Thoracic aorta (tissue), 2 donors: ENCODE data around the gene FOXO3. TPM values are rescaled to one million over a fixed set of nuclear protein-coding genes. Genes with fewer than 3 reads are reported as not detected.

Experiments used
- ATAC-seq: fragments of 150-250 bp; one replicate; pipeline ENCODE4 v1.8.0; 2017; ENCODE audit warnings: low read depth; ENCODE audit not compliant: insufficient number of reproducible peaks, low FRiP score
- DNase-seq: peaks from one replicate; pipeline ENCODE4 v3.0.0-alpha.2; 2020; ENCODE audit warnings: low spot score
- H3K27ac ChIP-seq, 2 donors: fragments of 200-600 bp; sonication (generic); 1 replicate in 1 of 2; 2 replicates in 1 of 2; pipeline ENCODE4 v1.5.1; 2016; ENCODE audit warnings: mild to moderate bottlenecking in 2 of 2, moderate library complexity in 2 of 2
- H3K27me3 ChIP-seq: fragments of 200-600 bp; sonication (generic); replicated peaks from 2 replicates; pipeline ENCODE4 v1.6.0; 2016; ENCODE audit warnings: mild to moderate bottlenecking; ENCODE audit not compliant: insufficient read depth
- H3K36me3 ChIP-seq: fragments of 200-600 bp; sonication (generic); one replicate; pipeline ENCODE4 v1.5.1; 2016
- H3K4me1 ChIP-seq, 2 donors: fragments of 200-600 bp; sonication (generic); 1 replicate in 1 of 2; 2 replicates in 1 of 2; pipeline versions ENCODE4 v1.5.1 to v1.6.0; 2016; ENCODE audit warnings: low read depth in 2 of 2, mild to moderate bottlenecking in 1 of 2; ENCODE audit not compliant: control insufficient read depth in 1 of 2
- H3K4me3 ChIP-seq: fragments of 200-600 bp; sonication (generic); 2 replicates; pipeline ENCODE4 v1.5.1; 2016; ENCODE audit warnings: mild to moderate bottlenecking
- H3K9me3 ChIP-seq: fragments of 200-600 bp; sonication (generic); 2 replicates; pipeline ENCODE4 v1.5.1; 2016
- CTCF ChIP-seq: fragments of 200-600 bp; sonication (generic); IDR thresholded peaks from one replicate; pipeline ENCODE4 v1.5.1; 2019; ENCODE audit warnings: antibody characterized with exemption
- total RNA-seq, 2 donors: library from RNA; depleted of rRNA; stranded (reverse); fragments of >200 nt; gene quantifications; one replicate each; pipeline versions ENCODE4 v1.1.0 to v1.2.3, GENCODE V29; 2016

FOXO3 gene
- total RNA-seq, 2 donors from 2014 or later = 106 to 149 TPM

GRCh38 chr6:108632441-108632840, 71.7 kb downstream of the FOXO3 start:
- DNase-seq = no peak
- Histone ChIP-seq H3K27ac (no peak overlapping the region), H3K4me1 (peaks cover 42 to 83% of the 10 kb centered on the region in 2 donors), H3K36me3 (no peaks in the 10 kb centered on the region), H3K9me3 (no peaks in the 10 kb centered on the region), H3K27me3 (no peaks in the 10 kb centered on the region), H3K4me3 (no peak overlapping the region)
- no peak for TF ChIP-seq CTCF
- ATAC-seq = no peak

- H3K36me3 ChIP-seq = no peaks in the 10 kb centered on the region
- H3K27ac ChIP-seq = no peak overlapping the region
- H3K4me1 ChIP-seq = peaks cover 32 to 78% of the 10 kb centered on the region in 2 donors
- no peaks in the 10 kb centered on the region for H3K27me3 ChIP-seq
- DNase-seq (no peak), ATAC-seq (no peak)
- no peaks in the 10 kb centered on the region for H3K9me3 ChIP-seq
- no peak for TF ChIP-seq CTCF
- H3K4me3 ChIP-seq = no peak overlapping the region
Measured at GRCh38 chr6:108633436-108633835, 72.7 kb downstream of the FOXO3 start.

- ATAC-seq = no peak
- Histone ChIP-seq H3K9me3 (no peaks in the 10 kb centered on the region), H3K36me3 (no peaks in the 10 kb centered on the region), H3K27me3 (no peaks in the 10 kb centered on the region), H3K27ac (no peak overlapping the region), H3K4me1 (peaks cover 25 to 66% of the 10 kb centered on the region in 2 donors), H3K4me3 (no peak overlapping the region)
- no peak for TF ChIP-seq CTCF
- no peak for DNase-seq
Measured at GRCh38 chr6:108635505-108636226, 74.9 kb downstream of the FOXO3 start.

- Histone ChIP-seq H3K27me3 (no peaks in the 10 kb centered on the region), H3K27ac (no peak overlapping the region), H3K9me3 (no peaks in the 10 kb centered on the region), H3K4me1 (peaks cover 11 to 52% of the 10 kb centered on the region in 2 donors), H3K36me3 (no peaks in the 10 kb centered on the region), H3K4me3 (no peak overlapping the region)
- DNase-seq (no peak), ATAC-seq (no peak)
- no peak for TF ChIP-seq CTCF
Measured at GRCh38 chr6:108637963-108638362, 77.2 kb downstream of the FOXO3 start.

GRCh38 chr6:108638993-108639392, 78.3 kb downstream of the FOXO3 start:
- no peaks in the 10 kb centered on the region for H3K9me3 ChIP-seq
- ATAC-seq = no peak

More at GRCh38 chr6:108638993-108639392, 78.3 kb downstream of the FOXO3 start:
- H3K4me1 ChIP-seq = peaks cover 11 to 52% of the 10 kb centered on the region in 2 donors
- no peaks in the 10 kb centered on the region for H3K36me3 ChIP-seq
- no peak for DNase-seq
- H3K27me3 ChIP-seq = no peaks in the 10 kb centered on the region
- TF ChIP-seq CTCF = no peak
- no peak overlapping the region for H3K4me3 ChIP-seq
- no peak overlapping the region for H3K27ac ChIP-seq
